ENCODE results near the gene TOMM40. TPM values are rescaled to one million over a fixed set of nuclear protein-coding genes. Genes with fewer than 3 reads are reported as not detected.

TOMM40 gene
- total and polyA plus RNA-seq, 9 of the 15 experiments (the other 6 are each of a cell fraction or from before 2014, with no cell fraction given), result 0.89 to 290 (median 160) TPM

GRCh38 chr19:44904426-44904994, 13.5 kb downstream of the TOMM40 start (continued):
- TF ChIP-seq ILF3 (IDR thresholded peaks at IDR 0.05; ENCODE audit: borderline replicate concordance) (no peak), ZNF324 (CRISPR knock-in tag; IDR thresholded peaks at IDR 0.05) (no peak), CBX1 (IDR thresholded peaks at IDR 0.05; ENCODE audit: low read depth) (peak; percentile 67; the same call in 1 of the 2 replicates), ZNF696 (CRISPR knock-in tag; conservative IDR thresholded peaks at IDR 0.05) (0 out of 2 replicates have a peak, but pooled peaks have one; percentile 24), E2F1 (CRISPR knock-in tag; IDR thresholded peaks at IDR 0.05) (no peak), E2F4 (CRISPR knock-in tag; IDR thresholded peaks at IDR 0.05; ENCODE audit: low read depth) (0 out of 2 replicates have a peak, but pooled peaks have one; percentile 12), PRDM10 (IDR thresholded peaks at IDR 0.05; ENCODE audit: partially characterized antibody) (peak; percentile 8), ZNF699 (CRISPR knock-in tag; IDR thresholded peaks at IDR 0.05; ENCODE audit: insufficient replicate concordance) (no peak), DNMT1 (IDR thresholded peaks at IDR 0.05) (no peak), ADNP (tag; IDR thresholded peaks at IDR 0.05) (peak; percentile 44; the same call in 1 of the 2 replicates), POLR2A (conservative IDR thresholded peaks at IDR 0.05) (peak; percentile 50), MBD2 (IDR thresholded peaks at IDR 0.05; ENCODE audit: borderline replicate concordance, low read depth) (no peak), PHF20 (IDR thresholded peaks at IDR 0.05; ENCODE audit: partially characterized antibody) (peak; percentile 19), PPARD (CRISPR knock-in tag; IDR thresholded peaks at IDR 0.05) (0 out of 2 replicates have a peak, but pooled peaks have one; percentile 11), TCF15 (CRISPR knock-in tag; IDR thresholded peaks at IDR 0.05) (0 out of 2 replicates have a peak, but pooled peaks have one; percentile 28), MAZ (CRISPR knock-in tag; conservative IDR thresholded peaks at IDR 0.05 in 1 of 2, IDR thresholded peaks at IDR 0.05 in 1 of 2) (peak in 1 of 2 experiments; percentile 16; a peak in 1 of 4 replicates), CCAR2 (IDR thresholded peaks at IDR 0.05; ENCODE audit: low read depth, low read length) (no peak), HOMEZ (CRISPR knock-in tag; IDR thresholded peaks at IDR 0.05) (0 out of 2 replicates have a peak, but pooled peaks have one; percentile 51), RAD21 (CRISPR knock-in tag; conservative IDR thresholded peaks at IDR 0.05 in 1 of 2, IDR thresholded peaks at IDR 0.05 in 1 of 2) (peak in 1 of 2 experiments; percentile 46; a peak in 2 of 4 replicates)

All from K562 (cell line).